HG03175 (cell line): Measurements from ENCODE around the gene GANC.
"Not testable (repeated sequence)": the region's sequence is repeated elsewhere in the genome, so short reads cannot be mapped to it uniquely, and the experiment has no call there.

Experiments
- ATAC-seq: cut with Tn5 transposase; IDR thresholded peaks from one replicate; pipeline ENCODE4 v1.9.1; 2021; ENCODE audit warnings: mild to moderate bottlenecking, moderate library complexity; ENCODE audit not compliant: unreplicated experiment

The GANC gene

GRCh38 chr15:42272939-42273899, at the start of gene GANC, which contains the start of gene TMEM87A:
GANC (plus strand) TSS chr15:42273201; CDS start chr15:42274482, 1,281 bp downstream.
TMEM87A (minus strand) TSS chr15:42273433; CDS start chr15:42273398, 35 bp downstream.
- ATAC-seq = peak; percentile 87

GRCh38 chr15:42226648-42227047, 46.4 kb upstream of the GANC start:
- ATAC-seq = no peak

- ATAC-seq = no peak
These were observed 45.0 kb upstream of the GANC start for GRCh38 chr15:42228036-42228435.

- ATAC-seq = not testable (repeated sequence)
These were observed 44.0 kb upstream of the GANC start for GRCh38 chr15:42228981-42229380.

- ATAC-seq = no peak
These were observed 41.9 kb upstream of the GANC start for GRCh38 chr15:42231088-42231487.

- ATAC-seq = no peak
These were observed 40.4 kb upstream of the GANC start for GRCh38 chr15:42232606-42233005.

GRCh38 chr15:42233107-42233506, 39.9 kb upstream of the GANC start:
- no peak for ATAC-seq

- ATAC-seq = no peak
These were observed 33.3 kb upstream of the GANC start for GRCh38 chr15:42239528-42240182.

GRCh38 chr15:42240823-42241222, 32.2 kb upstream of the GANC start:
- ATAC-seq = no peak

GRCh38 chr15:42253300-42253699, 19.7 kb upstream of the GANC start:
- ATAC-seq = no peak

- no peak for ATAC-seq
These were observed 8.2 kb upstream of the GANC start for GRCh38 chr15:42264795-42265194.

- ATAC-seq = no peak
These were observed 5.7 kb upstream of the GANC start for GRCh38 chr15:42267286-42267685.

GRCh38 chr15:42270551-42270950, 2.5 kb upstream of the GANC start:
- no peak for ATAC-seq

GRCh38 chr15:42270996-42271395, 2.0 kb upstream of the GANC start:
- ATAC-seq = no peak

- ATAC-seq = peak; percentile 32
These were observed 1.1 kb downstream of the GANC start for GRCh38 chr15:42273900-42274701.

GRCh38 chr15:42274702-42274989, 1.6 kb downstream of the GANC start:
- ATAC-seq = no peak

GRCh38 chr15:42275780-42276391, 2.9 kb downstream of the GANC start:
- ATAC-seq = no peak

- no peak for ATAC-seq
These were observed 3.8 kb downstream of the GANC start for GRCh38 chr15:42276762-42277161.

- ATAC-seq = peak; percentile 79
These were observed 6.3 kb downstream of the GANC start for GRCh38 chr15:42279234-42279723.

- no peak for ATAC-seq
These were observed 9.3 kb downstream of the GANC start for GRCh38 chr15:42282344-42282743.

GRCh38 chr15:42282926-42283325, 9.9 kb downstream of the GANC start:
- no peak for ATAC-seq
